ENCODE measurements around the gene CADM1. TPM values are rescaled to one million over a fixed set of nuclear protein-coding genes. Genes with fewer than 3 reads are reported as not detected.

The CADM1 gene
- total RNA-seq, 1 experiment from 2014 or later, result 12.9 TPM

GRCh38 chr11:115213007-115213406 is 291.2 kb downstream of the CADM1 start:
- POLR2A ChIA-PET (ENCODE audit: low non-redundant PET), result no interaction called here
- BruUV-seq (replicated peaks), result no TSS peak
- CTCF ChIA-PET, result no interaction called here

DNA sequence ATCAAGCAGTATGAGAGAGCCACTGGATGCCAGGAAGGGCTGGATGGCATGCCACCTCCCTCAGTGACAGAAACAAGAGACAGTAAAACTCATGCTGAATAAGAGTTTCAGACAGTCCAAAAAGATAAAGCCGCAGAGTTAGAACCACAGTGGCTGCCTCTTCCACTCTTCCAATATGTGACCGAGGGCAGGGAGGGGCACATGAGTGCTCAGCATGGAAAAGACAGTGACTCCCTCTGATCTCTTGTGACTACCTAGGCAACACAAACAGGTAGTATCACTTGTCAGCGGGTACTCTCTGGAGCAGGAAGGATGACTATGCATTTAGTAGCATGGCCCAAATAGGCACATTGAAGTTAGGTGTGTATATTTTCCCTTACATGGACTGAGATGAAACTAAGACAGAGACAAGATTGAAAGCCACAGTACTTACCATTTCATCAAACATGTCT is 295.4 kb downstream of the CADM1 start:
- no TSS peak for BruUV-seq (replicated peaks)
- POLR2A ChIA-PET (ENCODE audit: low non-redundant PET), result no interaction called here
- Histone ChIP-seq H3K27me3 (replicated peaks; ENCODE audit: insufficient read depth, low read depth, low read length, poor library complexity) (no peaks in the 10 kb centered on the region), H3K36me3 (ENCODE audit: insufficient read depth, low read length, poor library complexity, severe bottlenecking) (no peaks in the 10 kb centered on the region), H3K9me3 (ENCODE audit: low read depth, low read length, poor library complexity, severe bottlenecking) (no peaks in the 10 kb centered on the region), H3K4me1 (ENCODE audit: insufficient read depth, low read length, poor library complexity, severe bottlenecking) (no peaks in the 10 kb centered on the region), H3K4me3 (ENCODE audit: low read depth, low read length, poor library complexity, severe bottlenecking) (no peak overlapping the region), H3K27ac (ENCODE audit: low read depth, low read length, poor library complexity, severe bottlenecking) (no peak overlapping the region)
- TF ChIP-seq, protein P1, sequence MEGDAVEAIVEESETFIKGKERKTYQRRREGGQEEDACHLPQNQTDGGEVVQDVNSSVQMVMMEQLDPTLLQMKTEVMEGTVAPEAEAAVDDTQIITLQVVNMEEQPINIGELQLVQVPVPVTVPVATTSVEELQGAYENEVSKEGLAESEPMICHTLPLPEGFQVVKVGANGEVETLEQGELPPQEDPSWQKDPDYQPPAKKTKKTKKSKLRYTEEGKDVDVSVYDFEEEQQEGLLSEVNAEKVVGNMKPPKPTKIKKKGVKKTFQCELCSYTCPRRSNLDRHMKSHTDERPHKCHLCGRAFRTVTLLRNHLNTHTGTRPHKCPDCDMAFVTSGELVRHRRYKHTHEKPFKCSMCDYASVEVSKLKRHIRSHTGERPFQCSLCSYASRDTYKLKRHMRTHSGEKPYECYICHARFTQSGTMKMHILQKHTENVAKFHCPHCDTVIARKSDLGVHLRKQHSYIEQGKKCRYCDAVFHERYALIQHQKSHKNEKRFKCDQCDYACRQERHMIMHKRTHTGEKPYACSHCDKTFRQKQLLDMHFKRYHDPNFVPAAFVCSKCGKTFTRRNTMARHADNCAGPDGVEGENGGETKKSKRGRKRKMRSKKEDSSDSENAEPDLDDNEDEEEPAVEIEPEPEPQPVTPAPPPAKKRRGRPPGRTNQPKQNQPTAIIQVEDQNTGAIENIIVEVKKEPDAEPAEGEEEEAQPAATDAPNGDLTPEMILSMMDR (conservative IDR thresholded peaks at IDR 0.05; ENCODE audit: low read depth, low read length), result no peak
- TF ChIP-seq EZH2 (IDR thresholded peaks at IDR 0.05; ENCODE audit: borderline replicate concordance, low read depth, low read length, poor library complexity, severe bottlenecking), result no peak
- no peak for DNase-seq (ENCODE audit: low spot score)
- intact Hi-C loops (cut with micrococcal nuclease; ENCODE audit: unreplicated experiment), result no loop called here
- CTCF ChIA-PET, result no interaction called here

More at GRCh38 chr11:115213007-115213406, 291.2 kb downstream of the CADM1 start:
- no peak for DNase-seq (ENCODE audit: low spot score)
- Histone ChIP-seq H3K4me1 (ENCODE audit: insufficient read depth, low read length, poor library complexity, severe bottlenecking) (no peaks in the 10 kb centered on the region), H3K9me3 (ENCODE audit: low read depth, low read length, poor library complexity, severe bottlenecking) (no peaks in the 10 kb centered on the region), H3K27ac (ENCODE audit: low read depth, low read length, poor library complexity, severe bottlenecking) (no peak overlapping the region), H3K27me3 (replicated peaks; ENCODE audit: insufficient read depth, low read depth, low read length, poor library complexity) (no peaks in the 10 kb centered on the region), H3K4me3 (ENCODE audit: low read depth, low read length, poor library complexity, severe bottlenecking) (no peak overlapping the region), H3K36me3 (ENCODE audit: insufficient read depth, low read length, poor library complexity, severe bottlenecking) (no peaks in the 10 kb centered on the region)
- TF ChIP-seq EZH2 (IDR thresholded peaks at IDR 0.05; ENCODE audit: borderline replicate concordance, low read depth, low read length, poor library complexity, severe bottlenecking), result no peak
- TF ChIP-seq, protein P1 (conservative IDR thresholded peaks at IDR 0.05; ENCODE audit: low read depth, low read length), result no peak
- intact Hi-C loops (cut with micrococcal nuclease; ENCODE audit: unreplicated experiment), result no loop called here

DNA sequence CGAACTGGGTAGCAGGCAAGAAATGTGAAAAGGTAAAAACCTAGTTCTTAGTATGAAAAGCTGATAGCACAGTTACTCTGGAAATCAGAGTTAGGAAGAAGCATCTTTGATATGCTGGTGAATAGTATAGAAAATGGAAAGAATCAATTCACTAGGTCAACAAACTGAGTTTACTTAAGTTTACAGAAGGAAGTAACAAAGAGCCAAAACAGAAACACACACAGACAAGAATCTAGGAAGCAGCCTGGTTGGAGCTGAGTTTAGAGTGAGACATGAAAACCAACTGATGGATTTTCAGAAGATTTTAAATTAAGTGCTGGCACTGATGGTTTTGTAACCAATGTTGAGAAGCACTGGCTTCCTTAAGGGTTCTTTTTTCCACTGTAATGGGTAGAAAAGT is 296.3 kb downstream of the CADM1 start:
- POLR2A ChIA-PET (ENCODE audit: low non-redundant PET), result no interaction called here
- H3K4me1 ChIP-seq (ENCODE audit: insufficient read depth, low read length, poor library complexity, severe bottlenecking), result no peaks in the 10 kb centered on the region
- BruUV-seq (replicated peaks), result no TSS peak

More for the DNA sequence above, 296.3 kb downstream of the CADM1 start:
- H3K36me3 ChIP-seq (ENCODE audit: insufficient read depth, low read length, poor library complexity, severe bottlenecking), result no peaks in the 10 kb centered on the region
- H3K9me3 ChIP-seq (ENCODE audit: low read depth, low read length, poor library complexity, severe bottlenecking), result no peaks in the 10 kb centered on the region
- no peak for DNase-seq (ENCODE audit: low spot score)
- no peak overlapping the region for H3K4me3 ChIP-seq (ENCODE audit: low read depth, low read length, poor library complexity, severe bottlenecking)
- intact Hi-C loops (cut with micrococcal nuclease; ENCODE audit: unreplicated experiment), result no loop called here
- TF ChIP-seq EZH2 (IDR thresholded peaks at IDR 0.05; ENCODE audit: borderline replicate concordance, low read depth, low read length, poor library complexity, severe bottlenecking), result no peak
- TF ChIP-seq, protein P1 (conservative IDR thresholded peaks at IDR 0.05; ENCODE audit: low read depth, low read length), result no peak
- H3K27me3 ChIP-seq (replicated peaks; ENCODE audit: insufficient read depth, low read depth, low read length, poor library complexity), result no peaks in the 10 kb centered on the region
- no peak overlapping the region for H3K27ac ChIP-seq (ENCODE audit: low read depth, low read length, poor library complexity, severe bottlenecking)
- CTCF ChIA-PET, result no interaction called here
